ENCODE measurements around the gene ATF3.
"Not testable (repeated sequence)": the region's sequence is repeated elsewhere in the genome, so short reads cannot be mapped to it uniquely, and the experiment has no call there.

The ATF3 gene

GRCh38 chr1:212655668-212656440 is 47.3 kb downstream of the ATF3 start:
- no peak for DNase-seq

GRCh38 chr1:212656730-212657129 is 48.2 kb downstream of the ATF3 start:
- no peak for DNase-seq

- not testable (repeated sequence) for DNase-seq
Observed at GRCh38 chr1:212658250-212658649, 49.7 kb downstream of the ATF3 start.

GRCh38 chr1:212664409-212665199 is 56.0 kb downstream of the ATF3 start:
- DNase-seq = no peak

- DNase-seq = peak; percentile 68
Observed at GRCh38 chr1:212665241-212666115, 56.9 kb downstream of the ATF3 start.

GRCh38 chr1:212666116-212666775 is 57.7 kb downstream of the ATF3 start:
- no peak for DNase-seq

- DNase-seq = peak; percentile 89
Observed at GRCh38 chr1:212667223-212668139, 58.9 kb downstream of the ATF3 start.

- DNase-seq = no peak
Observed at GRCh38 chr1:212668477-212668876, 59.9 kb downstream of the ATF3 start.

- DNase-seq = no peak
Observed at GRCh38 chr1:212669102-212669501, 60.5 kb downstream of the ATF3 start.

- DNase-seq = no peak
Observed at GRCh38 chr1:212669600-212669999, 61.0 kb downstream of the ATF3 start.

- no peak for DNase-seq
Observed at GRCh38 chr1:212670301-212670700, 61.7 kb downstream of the ATF3 start.

Measured in amniotic stem cell (primary cell).